Spleen (tissue), 11 donors: ENCODE measurements around the gene C1orf174. TPM values are rescaled to one million over a fixed set of nuclear protein-coding genes. Genes with fewer than 3 reads are reported as not detected.

ENCODE experiments used
- DNase-seq: peaks from one replicate; pipeline ENCODE4 v3.0.0-alpha.2; 2020
- H3K27ac ChIP-seq, 8 donors: fragments of 200-600 bp; sonication (generic) in 7 of 8; 1 replicate in 4 of 8; 2 replicates in 4 of 8; pipeline versions ENCODE4 v1.5.0 to v1.8.0; 2016 to 2021; ENCODE audit warnings: inconsistent platforms in 4 of 8, mild to moderate bottlenecking in 4 of 8, moderate library complexity in 1 of 8
- H3K27me3 ChIP-seq, 7 donors: fragments of 200-600 bp; sonication (generic) in 6 of 7; replicated peaks in 1 of 7; 1 replicate in 4 of 7; 2 replicates in 3 of 7; pipeline versions ENCODE4 v1.5.0 to v1.8.0; 2016 to 2021; ENCODE audit warnings: inconsistent platforms in 3 of 7, mild to moderate bottlenecking in 1 of 7
- H3K36me3 ChIP-seq, 6 donors: fragments of 200-600 bp; sonication (generic) in 5 of 6; 1 replicate in 4 of 6; 2 replicates in 2 of 6; pipeline versions ENCODE4 v1.5.0 to v1.8.0; 2016 to 2021; ENCODE audit warnings: inconsistent platforms in 2 of 6
- H3K4me1 ChIP-seq, 6 donors: fragments of 200-600 bp; sonication (generic) in 5 of 6; 1 replicate in 3 of 6; 2 replicates in 3 of 6; pipeline versions ENCODE4 v1.5.0 to v1.8.0; 2016 to 2021; ENCODE audit warnings: inconsistent platforms in 3 of 6
- H3K4me3 ChIP-seq, 8 donors: fragments of 200-600 bp; sonication (generic) in 7 of 8; 1 replicate in 4 of 8; 2 replicates in 4 of 8; pipeline versions ENCODE4 v1.5.0 to v1.8.0; 2016 to 2021; ENCODE audit warnings: inconsistent platforms in 4 of 8, mild to moderate bottlenecking in 4 of 8, moderate library complexity in 2 of 8
- H3K9me3 ChIP-seq, 8 donors: fragments of 200-600 bp; sonication (generic) in 7 of 8; 1 replicate in 4 of 8; 2 replicates in 4 of 8; pipeline versions ENCODE4 v1.5.0 to v1.8.0; 2016 to 2021; ENCODE audit warnings: inconsistent platforms in 4 of 8
- POLR2A ChIP-seq, 3 donors: fragments of 450-650 bp; IDR thresholded peaks; one replicate each; pipeline ENCODE4 v1.5.1; 2017; ENCODE audit warnings: antibody characterized with exemption in 3 of 3, mild to moderate bottlenecking in 1 of 3
- POLR2AphosphoS5 ChIP-seq, 3 donors: sonication (generic); formaldehyde crosslinking; IDR thresholded peaks; one replicate each; pipeline ENCODE4 v1.5.1; 2017; ENCODE audit warnings: antibody characterized with exemption in 3 of 3
- WGBS, 5 donors: extraction: QIAGEN DNeasy Blood & Tissue Kit in 3 of 5; methylation state at CpG; one replicate each; pipeline versions ENCODE4 v1.1.5 to v1.1.7; 2013 to 2018; 5-methylcytosine and 5-hydroxymethylcytosine counted together
- intact Hi-C: fragments of 100-400 bp; cut with DNase I; formaldehyde crosslinking; loops from one replicate; pipeline ENCODE4 v1.15.0; 2023; ENCODE audit warnings: low total_unique reads
- polyA plus RNA-seq, 3 donors: library from polyadenylated mRNA; stranded (reverse); fragments of 200-250 nt; gene quantifications; one replicate each; pipeline ENCODE4 v1.2.1, GENCODE V29; 2013
- total RNA-seq, 7 donors: library from RNA; depleted of rRNA in 3 of 7; stranded (reverse); fragments of >200 nt in 3 of 7; fragmentation: NEBNext Ultra II Directional in 4 of 7; extraction: Animal tissue kit (Norgen Biotek cat#: 25700) in 4 of 7; gene quantifications; one replicate each; pipeline versions ENCODE4 v1.1.0 to v1.2.1, GENCODE V29; 2016 to 2021
- TF ChIP-seq, protein P1 (sequence below), 11 experiments: fragments of 200-600 bp in 7 of 11; fragments of 450-650 bp in 4 of 11; sonication (generic) in 4 of 11; IDR thresholded peaks in 8 of 11; conservative IDR thresholded peaks in 3 of 11; 1 replicate in 7 of 11; 2 replicates in 4 of 11; pipeline versions ENCODE4 v1.4.0 to v1.8.0; 2016 to 2021; ENCODE audit warnings: antibody characterized with exemption in 11 of 11, inconsistent platforms in 4 of 11, mild to moderate bottlenecking in 1 of 11
- donor health status: healthy with polysubstance abuse.
- donor health status: DM: no; HTN: no; CAD: no; lungs with moderate emphysema.
- donor health status: DM: no; HTN: no; CAD: no.
- donor health status: Bipolar disorder and iron deficiency.
- donor health status: healthy.
- donor health status: DM: no; HTN: no; CAD: no.
- donor health status: DM: yes; HTN: yes; CAD: no.

The C1orf174 gene
- total and polyA plus RNA-seq, 10 donors: 14.9 to 34.5 (median 21.8) TPM

DNA sequence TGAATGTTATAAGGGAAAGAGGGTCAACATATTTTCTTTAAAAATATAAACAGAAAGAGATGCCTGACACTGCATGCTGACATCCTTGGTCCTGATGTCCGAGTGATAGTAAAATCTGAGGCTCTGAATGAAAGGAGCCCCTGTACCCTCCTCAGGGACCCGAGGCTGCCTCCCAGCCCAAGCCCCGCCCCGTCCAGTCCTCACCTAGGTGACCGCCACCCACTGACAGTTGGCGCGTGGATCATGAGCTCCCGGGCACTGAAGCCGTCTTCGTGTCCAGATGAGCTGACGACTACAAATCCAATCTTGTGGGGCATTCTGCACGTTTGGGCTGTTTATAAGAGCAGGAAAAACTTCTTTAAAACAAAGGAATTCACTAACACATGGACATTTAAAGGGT lies 48.0 kb downstream of the C1orf174 start:
- no peaks in the 10 kb centered on the region for H3K27me3 ChIP-seq
- intact Hi-C loops: no loop called here
- DNase-seq: no peak
- WGBS, 5 donors: 89 to 94% (median 92%) methylated on average over 12 of the region's 12 CpGs
- H3K36me3 ChIP-seq: peaks cover 3 to 54% (median 46%) of the 10 kb centered on the region in 6 donors
- TF ChIP-seq, protein P1, sequence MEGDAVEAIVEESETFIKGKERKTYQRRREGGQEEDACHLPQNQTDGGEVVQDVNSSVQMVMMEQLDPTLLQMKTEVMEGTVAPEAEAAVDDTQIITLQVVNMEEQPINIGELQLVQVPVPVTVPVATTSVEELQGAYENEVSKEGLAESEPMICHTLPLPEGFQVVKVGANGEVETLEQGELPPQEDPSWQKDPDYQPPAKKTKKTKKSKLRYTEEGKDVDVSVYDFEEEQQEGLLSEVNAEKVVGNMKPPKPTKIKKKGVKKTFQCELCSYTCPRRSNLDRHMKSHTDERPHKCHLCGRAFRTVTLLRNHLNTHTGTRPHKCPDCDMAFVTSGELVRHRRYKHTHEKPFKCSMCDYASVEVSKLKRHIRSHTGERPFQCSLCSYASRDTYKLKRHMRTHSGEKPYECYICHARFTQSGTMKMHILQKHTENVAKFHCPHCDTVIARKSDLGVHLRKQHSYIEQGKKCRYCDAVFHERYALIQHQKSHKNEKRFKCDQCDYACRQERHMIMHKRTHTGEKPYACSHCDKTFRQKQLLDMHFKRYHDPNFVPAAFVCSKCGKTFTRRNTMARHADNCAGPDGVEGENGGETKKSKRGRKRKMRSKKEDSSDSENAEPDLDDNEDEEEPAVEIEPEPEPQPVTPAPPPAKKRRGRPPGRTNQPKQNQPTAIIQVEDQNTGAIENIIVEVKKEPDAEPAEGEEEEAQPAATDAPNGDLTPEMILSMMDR (IDR thresholded peaks at IDR 0.05 in 8 of 11, conservative IDR thresholded peaks at IDR 0.05 in 3 of 11): no peak
- TF ChIP-seq POLR2AphosphoS5 (IDR thresholded peaks at IDR 0.05): no peak
- no peak overlapping the region for H3K27ac ChIP-seq
- peaks cover 5 to 16% (median 14%) of the 10 kb centered on the region in 6 donors for H3K4me1 ChIP-seq
- H3K9me3 ChIP-seq: no peaks in the 10 kb centered on the region
- no peak overlapping the region for H3K4me3 ChIP-seq

DNA sequence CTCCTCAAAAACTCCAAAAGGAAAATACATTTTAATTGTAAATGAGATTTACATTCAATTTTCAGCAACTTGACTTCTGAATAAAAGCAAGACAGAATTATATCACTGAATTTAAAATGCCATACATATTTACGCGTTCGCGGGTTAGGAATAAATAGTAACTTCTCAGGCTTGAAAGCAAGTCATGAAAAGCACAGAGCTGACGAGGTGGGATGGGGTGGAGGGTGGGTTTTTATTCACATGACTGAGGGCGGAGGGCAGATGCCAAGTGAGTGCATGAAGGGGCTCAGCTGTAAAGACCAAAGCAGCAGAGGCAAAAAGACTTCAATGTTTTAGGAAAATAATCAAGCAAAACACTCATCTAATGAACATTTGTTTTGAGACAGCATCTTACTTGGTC lies 48.8 kb downstream of the C1orf174 start:
- Histone ChIP-seq H3K4me3 (no peak overlapping the region), H3K27me3 (no peaks in the 10 kb centered on the region), H3K4me1 (peaks cover 5 to 13% (median 12%) of the 10 kb centered on the region in 6 donors), H3K36me3 (peaks cover 3 to 62% (median 51%) of the 10 kb centered on the region in 6 donors), H3K9me3 (no peaks in the 10 kb centered on the region), H3K27ac (no peak overlapping the region)
- TF ChIP-seq, protein P1 (IDR thresholded peaks at IDR 0.05 in 8 of 11, conservative IDR thresholded peaks at IDR 0.05 in 3 of 11): no peak
- TF ChIP-seq POLR2A (IDR thresholded peaks at IDR 0.05) (no peak), POLR2AphosphoS5 (IDR thresholded peaks at IDR 0.05) (no peak)
- intact Hi-C loops: no loop called here
- DNase-seq: no peak
- 94 to 98% (median 97%) methylated on average over 6 of the region's 6 CpGs for WGBS, 5 donors

DNA sequence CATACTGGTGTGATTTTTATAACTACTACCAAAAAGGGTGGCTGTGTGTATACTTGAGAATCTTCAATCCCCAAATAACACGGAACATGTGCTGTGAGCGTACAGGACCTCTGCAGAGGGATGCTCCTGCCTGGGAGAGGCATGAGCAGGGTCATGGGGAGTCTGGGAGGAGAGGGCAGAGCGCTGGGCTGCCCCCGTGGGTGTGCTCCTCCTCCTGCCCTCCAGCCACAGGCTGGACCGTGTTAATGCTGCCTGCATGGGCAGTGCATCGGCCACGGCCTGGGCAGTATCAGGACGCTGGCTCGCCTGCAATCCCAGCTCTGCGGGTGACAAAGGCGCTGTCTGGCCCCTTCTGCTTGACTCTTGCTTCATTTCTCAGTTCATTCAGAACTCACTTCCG lies 49.2 kb downstream of the C1orf174 start:
- no peak overlapping the region for H3K27ac ChIP-seq
- 87 to 92% (median 91%) methylated on average over 12 of the region's 12 CpGs for WGBS, 5 donors
- DNase-seq: no peak
- no peak overlapping the region for H3K4me3 ChIP-seq
- TF ChIP-seq POLR2A (IDR thresholded peaks at IDR 0.05): no peak
- TF ChIP-seq, protein P1 (IDR thresholded peaks at IDR 0.05 in 8 of 11, conservative IDR thresholded peaks at IDR 0.05 in 3 of 11): no peak
- TF ChIP-seq POLR2AphosphoS5 (IDR thresholded peaks at IDR 0.05): no peak
- H3K9me3 ChIP-seq: no peaks in the 10 kb centered on the region
- intact Hi-C loops: no loop called here
- peaks cover under 1 to 9% (median 7%) of the 10 kb centered on the region in 6 donors for H3K4me1 ChIP-seq
- no peaks in the 10 kb centered on the region for H3K27me3 ChIP-seq
- peaks cover 3 to 66% (median 53%) of the 10 kb centered on the region in 6 donors for H3K36me3 ChIP-seq

DNA sequence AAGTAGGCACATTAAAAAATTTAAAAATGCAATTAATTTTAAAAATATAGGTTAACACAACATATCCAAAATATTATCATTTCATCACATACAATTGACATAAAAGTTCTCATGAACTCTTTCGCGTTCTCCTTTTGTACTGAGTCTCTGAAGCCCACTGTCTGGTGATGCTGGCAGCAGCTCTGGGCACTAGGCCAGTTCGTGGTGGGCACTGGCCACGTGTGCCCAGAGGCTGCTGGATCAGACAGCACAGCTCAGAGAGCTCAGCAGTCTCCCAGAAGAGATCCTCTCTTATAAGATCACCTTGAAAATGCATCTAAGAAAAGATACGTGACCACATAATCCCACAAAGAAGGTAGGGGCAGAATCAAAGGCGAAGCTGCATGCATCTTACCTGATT lies 53.0 kb downstream of the C1orf174 start:
- Histone ChIP-seq H3K27me3 (no peaks in the 10 kb centered on the region), H3K36me3 (peaks cover 3 to 97% (median 69%) of the 10 kb centered on the region in 6 donors), H3K27ac (no peak overlapping the region), H3K9me3 (no peaks in the 10 kb centered on the region), H3K4me3 (no peak overlapping the region), H3K4me1 (no peaks in the 10 kb centered on the region)
- intact Hi-C loops: no loop called here
- TF ChIP-seq, protein P1 (IDR thresholded peaks at IDR 0.05 in 8 of 11, conservative IDR thresholded peaks at IDR 0.05 in 3 of 11): no peak
- TF ChIP-seq POLR2A (IDR thresholded peaks at IDR 0.05): no peak
- TF ChIP-seq POLR2AphosphoS5 (IDR thresholded peaks at IDR 0.05): no peak
- no peak for DNase-seq
- WGBS, 5 donors: 82 to 89% (median 86%) methylated on average over 6 of the region's 6 CpGs
